ENCODE measurements around the gene SLC12A5.

Gene SLC12A5

GRCh38 chr20:46006022-46006705 lies 22.9 kb upstream of the SLC12A5 start:
- DNase-seq (ENCODE audit: low read depth), result no peak

- no peak for DNase-seq (ENCODE audit: low read depth)
Measured at GRCh38 chr20:46006964-46007363, 22.1 kb upstream of the SLC12A5 start.

- no peak for DNase-seq (ENCODE audit: low read depth)
Measured at GRCh38 chr20:46007671-46008070, 21.3 kb upstream of the SLC12A5 start.

GRCh38 chr20:46009816-46010215 lies 19.2 kb upstream of the SLC12A5 start:
- DNase-seq (ENCODE audit: low read depth), result no peak

GRCh38 chr20:46010491-46011391 lies 18.3 kb upstream of the SLC12A5 start:
- no peak for DNase-seq (ENCODE audit: low read depth)

GRCh38 chr20:46011631-46012482 lies 17.2 kb upstream of the SLC12A5 start:
- DNase-seq (ENCODE audit: low read depth), result peak; percentile 53

- no peak for DNase-seq (ENCODE audit: low read depth)
Measured at GRCh38 chr20:46012921-46013320, 16.1 kb upstream of the SLC12A5 start.

- DNase-seq (ENCODE audit: low read depth), result no peak
Measured at GRCh38 chr20:46013322-46013828, 15.6 kb upstream of the SLC12A5 start.

GRCh38 chr20:46013829-46014516 lies 15.0 kb upstream of the SLC12A5 start:
- DNase-seq (ENCODE audit: low read depth), result peak; percentile 33

GRCh38 chr20:46014517-46015396 lies 14.3 kb upstream of the SLC12A5 start:
- no peak for DNase-seq (ENCODE audit: low read depth)

- no peak for DNase-seq (ENCODE audit: low read depth)
Measured at GRCh38 chr20:46017272-46017671, 11.7 kb upstream of the SLC12A5 start.

- no peak for DNase-seq (ENCODE audit: low read depth)
Measured at GRCh38 chr20:46018112-46018511, 10.9 kb upstream of the SLC12A5 start.

GRCh38 chr20:46018611-46019010 lies 10.4 kb upstream of the SLC12A5 start:
- no peak for DNase-seq (ENCODE audit: low read depth)

- DNase-seq (ENCODE audit: low read depth), result no peak
Measured at GRCh38 chr20:46020555-46020954, 8.5 kb upstream of the SLC12A5 start.

GRCh38 chr20:46021361-46022359 lies 7.4 kb upstream of the SLC12A5 start:
- DNase-seq (ENCODE audit: low read depth), result no peak

GRCh38 chr20:46022411-46023147 lies 6.4 kb upstream of the SLC12A5 start:
- DNase-seq (ENCODE audit: low read depth), result no peak

- no peak for DNase-seq (ENCODE audit: low read depth)
Measured at GRCh38 chr20:46023148-46023484, 5.9 kb upstream of the SLC12A5 start.

- DNase-seq (ENCODE audit: low read depth), result no peak
Measured at GRCh38 chr20:46023999-46024398, 5.0 kb upstream of the SLC12A5 start.

- DNase-seq (ENCODE audit: low read depth), result no peak
Measured at GRCh38 chr20:46025376-46025783, 3.6 kb upstream of the SLC12A5 start.
